ENCODE results near the gene IFNA1.
"Not testable (repeated sequence)": the region's sequence is repeated elsewhere in the genome, so short reads cannot be mapped to it uniquely, and the experiment has no call there.

The IFNA1 gene

GRCh38 chr9:21440139-21440538, at the start of gene IFNA1:
IFNA1 (plus strand) TSS chr9:21440439; CDS start chr9:21440508, 69 bp downstream.
- DNase-seq: no peak

GRCh38 chr9:21392270-21392669, 48.0 kb upstream of the IFNA1 start:
- no peak for DNase-seq

- peak; percentile 69 for DNase-seq
Observed at GRCh38 chr9:21395778-21396717, 44.2 kb upstream of the IFNA1 start.

GRCh38 chr9:21398955-21399489, 41.2 kb upstream of the IFNA1 start:
- no peak for DNase-seq

- DNase-seq: no peak
Observed at GRCh38 chr9:21399956-21400355, 40.3 kb upstream of the IFNA1 start.

GRCh38 chr9:21402386-21403251, 37.6 kb upstream of the IFNA1 start:
- no peak for DNase-seq

GRCh38 chr9:21404146-21404545, 36.1 kb upstream of the IFNA1 start:
- DNase-seq: no peak

GRCh38 chr9:21408817-21409216, 31.4 kb upstream of the IFNA1 start, which contains the start of gene IFNA8:
IFNA8 (plus strand) TSS chr9:21409117; CDS start chr9:21409177, 60 bp downstream.
- DNase-seq: no peak

- DNase-seq: no peak
Observed at GRCh38 chr9:21412107-21412506, 28.1 kb upstream of the IFNA1 start.

- DNase-seq: no peak
Observed at GRCh38 chr9:21413151-21413550, 27.1 kb upstream of the IFNA1 start.

- DNase-seq: no peak
Observed at GRCh38 chr9:21413624-21414023, 26.6 kb upstream of the IFNA1 start.

GRCh38 chr9:21414220-21414940, 25.9 kb upstream of the IFNA1 start:
- DNase-seq: no peak

GRCh38 chr9:21415493-21416267, 24.6 kb upstream of the IFNA1 start:
- no peak for DNase-seq

- DNase-seq: no peak
Observed at GRCh38 chr9:21428235-21428634, 12.0 kb upstream of the IFNA1 start.

GRCh38 chr9:21429191-21429590, 11.0 kb upstream of the IFNA1 start:
- DNase-seq: no peak

- no peak for DNase-seq
Observed at GRCh38 chr9:21432672-21433425, 7.4 kb upstream of the IFNA1 start.

GRCh38 chr9:21434202-21435014, 5.8 kb upstream of the IFNA1 start:
- no peak for DNase-seq

- not testable (repeated sequence) for DNase-seq
Observed at GRCh38 chr9:21435015-21435383, 5.2 kb upstream of the IFNA1 start.

- DNase-seq: no peak
Observed at GRCh38 chr9:21443849-21444625, 3.8 kb downstream of the IFNA1 start.
